GM18507 (cell line): ENCODE measurements around the gene ABITRAM.
"Not testable (repeated sequence)": the region's sequence is repeated elsewhere in the genome, so short reads cannot be mapped to it uniquely, and the experiment has no call there.

Experiments
- DNase-seq: peaks from one replicate; pipeline ENCODE4 v3.0.0; 2011; ENCODE audit warnings: low read depth; ENCODE audit not compliant: insufficient read length; ENCODE audit errors: extremely low spot score
- FAIRE-seq: peaks from 2 replicates; lab custom pipeline; 2011; peaks lifted over from hg19 to GRCh38; lab: Jason Lieb, UNC

The ABITRAM gene

GRCh38 chr9:108934323-108934893, at the start of gene ABITRAM:
ABITRAM (plus strand) TSS chr9:108934400; CDS start chr9:108934487, 87 bp downstream.
- DNase-seq, result peak; percentile 81
- FAIRE-seq, result no peak

GRCh38 chr9:108884701-108885100, 49.5 kb upstream of the ABITRAM start:
- FAIRE-seq, result no peak
- DNase-seq, result no peak

DNA sequence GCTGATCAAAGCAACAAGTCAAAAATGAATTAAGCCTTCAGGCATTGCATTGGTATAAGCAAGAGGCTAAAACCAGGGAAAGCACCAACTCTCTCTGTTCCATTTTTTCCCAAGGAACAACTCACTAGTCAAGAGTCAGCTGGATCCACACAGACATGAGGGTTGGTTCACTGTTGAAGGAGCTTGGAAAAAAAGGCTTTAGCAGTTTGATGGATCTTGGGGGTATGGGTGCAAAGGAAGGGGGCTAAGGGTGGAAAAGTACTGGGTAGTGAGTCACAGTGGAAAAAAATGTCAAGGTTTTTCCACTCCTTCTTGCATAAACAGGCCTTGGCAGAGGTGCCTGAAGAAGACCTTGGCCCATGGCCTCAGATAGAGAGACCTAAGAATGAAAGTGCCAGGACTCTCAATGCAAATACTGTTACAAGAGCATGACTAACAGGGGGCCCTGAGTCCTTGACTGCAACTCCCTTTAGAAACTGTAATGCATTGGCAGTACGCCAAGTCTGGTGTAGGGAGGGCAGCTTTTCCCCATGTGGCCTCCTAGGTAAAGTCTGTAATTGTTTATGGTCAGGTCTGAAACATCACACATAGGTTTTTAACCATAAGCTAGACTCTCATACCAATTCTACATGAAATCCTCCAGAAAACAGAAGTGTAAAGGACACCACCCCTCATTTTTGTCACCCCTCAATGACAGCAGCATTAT, 48.4 kb upstream of the ABITRAM start:
- FAIRE-seq, result peak; percentile 84

GRCh38 chr9:108886594-108887271, 47.5 kb upstream of the ABITRAM start:
- DNase-seq, FAIRE-seq: not testable (repeated sequence)

More for the DNA sequence above, 48.4 kb upstream of the ABITRAM start:
- DNase-seq, result peak; percentile 22

- FAIRE-seq (no peak), DNase-seq (no peak)
These were observed 44.5 kb upstream of the ABITRAM start for GRCh38 chr9:108889649-108890067.

GRCh38 chr9:108894225-108894997, 39.8 kb upstream of the ABITRAM start:
- no peak for DNase-seq
- no peak for FAIRE-seq

DNA sequence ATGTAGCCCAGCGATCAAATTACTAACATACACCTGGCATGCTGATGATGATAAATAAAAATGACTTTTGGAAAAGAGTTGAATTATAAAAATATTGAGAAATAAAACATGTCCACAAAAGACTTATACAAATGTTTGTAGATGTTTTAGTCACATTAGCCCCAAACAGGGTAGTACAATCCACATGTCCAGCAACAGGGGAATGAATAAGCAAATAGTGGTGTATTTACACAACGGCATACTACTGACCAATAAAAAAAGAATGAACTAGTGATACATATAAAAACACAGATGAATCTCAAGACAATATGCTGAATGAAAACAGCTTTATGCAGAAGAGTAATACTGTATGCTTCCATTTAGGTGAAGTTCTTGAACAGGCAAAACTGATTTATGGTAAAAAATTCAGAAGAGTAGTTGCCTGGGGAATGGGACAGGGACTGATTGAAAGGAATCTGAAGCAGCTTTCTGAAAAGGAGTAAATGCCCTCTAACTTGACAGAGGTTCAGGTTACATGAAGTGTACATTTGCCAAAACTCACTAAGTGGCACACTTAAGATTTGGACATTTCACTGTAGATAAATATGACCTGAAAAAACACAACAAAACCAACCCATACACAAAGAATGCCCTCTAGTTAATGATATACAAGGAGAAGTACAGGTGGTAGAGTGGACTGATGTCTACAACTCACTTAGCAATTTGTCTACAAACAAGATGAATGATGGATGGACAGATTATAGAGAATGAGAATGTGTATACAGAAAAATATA, 36.7 kb upstream of the ABITRAM start:
- DNase-seq (no peak), FAIRE-seq (no peak)

- FAIRE-seq, result not testable (repeated sequence)
These were observed 35.0 kb upstream of the ABITRAM start for GRCh38 chr9:108899023-108899695.

DNA sequence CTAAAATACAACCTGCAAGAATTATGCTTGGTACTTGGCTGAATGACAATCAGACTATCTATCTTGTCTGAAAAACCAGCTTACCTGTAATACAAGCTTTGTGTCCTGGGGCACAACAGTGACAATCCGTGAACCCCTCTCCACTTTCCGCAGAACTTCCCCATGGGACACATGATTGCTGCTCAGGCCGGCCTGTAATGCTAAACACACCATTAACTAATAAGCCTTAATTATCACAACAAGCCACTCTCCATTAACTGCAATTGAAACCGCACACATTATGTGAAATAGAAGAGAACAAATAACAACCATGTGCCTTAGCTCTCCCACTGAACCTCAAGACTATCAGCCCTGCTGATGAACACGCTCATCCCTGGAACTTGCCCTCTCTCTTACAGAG, 34.0 kb upstream of the ABITRAM start:
- no peak for FAIRE-seq
- DNase-seq, result no peak

More at GRCh38 chr9:108899023-108899695, 35.0 kb upstream of the ABITRAM start:
- not testable (repeated sequence) for DNase-seq

DNA sequence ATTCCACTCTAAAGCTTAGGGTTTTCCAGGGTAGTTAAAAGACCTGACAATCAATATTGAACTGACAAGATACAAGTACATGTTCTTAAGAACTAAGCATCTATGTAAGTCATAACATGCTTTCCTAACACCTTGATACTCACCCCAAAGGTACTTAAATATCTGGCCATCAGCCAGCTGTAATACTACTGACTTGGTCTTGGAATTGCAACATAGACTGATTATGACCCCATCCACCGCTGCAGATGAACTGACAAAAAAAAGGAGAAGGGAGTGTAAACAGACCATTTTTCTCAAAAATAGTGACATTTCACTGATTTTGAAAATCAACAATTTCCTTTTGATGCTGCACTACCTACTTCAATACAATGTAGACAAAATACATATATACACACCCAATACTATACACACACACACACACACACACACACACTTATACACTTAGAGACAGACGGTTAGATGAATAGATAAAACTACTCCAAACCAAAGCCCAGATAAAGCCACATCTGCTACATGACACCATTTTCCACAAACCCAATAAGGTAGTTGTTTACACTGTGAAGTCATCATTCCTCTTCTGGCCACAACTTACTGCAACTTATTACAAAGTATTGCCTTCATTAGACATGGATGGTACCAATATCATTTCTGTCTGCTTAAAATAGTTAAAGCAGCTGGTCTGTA, 30.6 kb upstream of the ABITRAM start:
- FAIRE-seq (no peak), DNase-seq (no peak)

- DNase-seq (no peak), FAIRE-seq (no peak)
These were observed 30.0 kb upstream of the ABITRAM start for GRCh38 chr9:108904161-108904560.

- no peak for FAIRE-seq
- no peak for DNase-seq
These were observed 28.7 kb upstream of the ABITRAM start for GRCh38 chr9:108905494-108905893.

- no peak for DNase-seq
- FAIRE-seq, result no peak
These were observed 23.8 kb upstream of the ABITRAM start for GRCh38 chr9:108910402-108910801.

DNA sequence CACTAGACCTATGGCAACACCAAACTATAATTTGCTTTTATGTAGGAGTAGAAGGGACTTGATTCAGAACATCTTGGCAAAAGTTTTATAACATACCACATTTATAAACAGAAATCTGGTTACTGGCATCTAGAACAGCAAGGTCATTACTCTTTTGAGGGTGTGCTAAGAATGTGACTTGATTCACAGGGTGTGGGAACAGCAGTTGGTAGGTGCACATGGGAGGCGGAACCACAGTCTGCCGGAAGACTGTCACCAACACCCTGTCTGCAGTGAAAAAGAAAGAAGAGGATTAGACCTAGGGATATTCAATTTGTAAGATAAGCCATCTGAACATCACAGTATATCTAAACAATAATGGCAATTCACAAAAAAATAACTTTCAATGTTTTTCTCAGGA, 23.3 kb upstream of the ABITRAM start:
- FAIRE-seq, result no peak
- DNase-seq, result no peak

DNA sequence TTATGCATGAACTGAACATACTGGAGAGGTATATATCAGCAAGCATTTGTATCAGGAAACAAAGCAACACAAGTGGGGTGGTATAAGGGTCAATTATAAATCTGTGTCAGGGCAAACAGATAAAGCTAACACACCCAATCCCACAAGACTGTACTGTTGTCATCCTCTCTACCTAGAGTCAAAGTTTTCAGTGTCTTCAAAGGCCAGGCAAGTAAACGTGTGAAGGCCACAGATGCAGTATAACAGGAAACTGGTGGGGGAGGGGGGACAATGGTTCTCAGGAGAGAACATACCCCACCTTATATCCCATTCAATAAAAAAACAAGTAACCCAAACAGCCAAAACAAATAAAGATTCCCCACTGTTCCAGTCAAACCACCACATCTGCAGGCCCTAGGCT, 22.4 kb upstream of the ABITRAM start:
- DNase-seq (no peak), FAIRE-seq (no peak)

GRCh38 chr9:108913391-108913790, 20.8 kb upstream of the ABITRAM start:
- no peak for FAIRE-seq
- no peak for DNase-seq

DNA sequence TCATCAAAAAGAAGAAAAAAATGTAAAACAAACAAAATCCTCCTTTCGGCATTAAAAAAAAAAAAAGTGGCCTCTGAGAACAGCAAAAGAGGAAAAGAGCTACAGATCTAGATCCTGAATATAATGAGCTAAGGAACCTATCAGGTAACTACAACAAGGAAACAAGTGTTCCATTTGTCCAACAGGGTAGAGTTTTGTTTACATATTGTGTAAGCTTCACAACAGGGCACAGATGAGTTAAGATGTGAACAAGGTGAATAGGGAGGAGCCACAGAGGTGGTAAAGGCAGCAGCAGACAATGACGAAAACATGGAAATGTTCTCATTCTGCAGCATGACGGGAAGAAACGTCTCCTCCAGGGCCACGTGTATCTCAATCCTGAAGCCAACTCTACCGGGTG, 14.7 kb upstream of the ABITRAM start:
- FAIRE-seq, result no peak
- no peak for DNase-seq

DNA sequence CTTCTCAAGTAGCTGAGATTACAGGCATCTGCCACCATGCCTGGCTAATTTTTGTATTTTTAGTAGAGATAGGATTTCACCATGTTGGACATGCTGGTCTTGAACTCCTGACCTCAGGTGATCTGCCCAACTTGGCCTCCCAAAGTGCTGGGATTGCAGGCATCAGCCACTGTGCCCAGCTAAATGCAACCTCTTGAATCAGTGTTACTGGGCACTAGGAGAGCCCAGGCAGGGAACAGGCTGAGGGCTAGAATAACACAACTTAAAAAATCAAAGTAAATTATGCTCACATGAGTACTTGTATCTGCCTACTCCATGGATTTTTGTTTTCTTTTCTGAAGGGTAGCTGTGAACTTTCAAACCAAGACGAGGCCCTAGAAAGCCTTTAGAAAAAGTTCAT, 13.8 kb upstream of the ABITRAM start:
- not testable (repeated sequence) for DNase-seq, FAIRE-seq
